ENCODE measurements around the gene JARID2.

The JARID2 gene

GRCh38 chr6:15245361-15246216 lies at the start of gene JARID2:
Gene JARID2 (plus strand): TSS chr6:15246069. CDS start chr6:15246540, 471 bp downstream.
- DNase-seq: peak; percentile 95

GRCh38 chr6:15200087-15200486 lies 45.8 kb upstream of the JARID2 start:
- DNase-seq: peak; percentile 10

GRCh38 chr6:15205321-15205720 lies 40.5 kb upstream of the JARID2 start:
- DNase-seq: no peak

GRCh38 chr6:15206887-15207286 lies 39.0 kb upstream of the JARID2 start:
- DNase-seq: no peak

- no peak for DNase-seq
Measured at GRCh38 chr6:15207923-15208322, 37.9 kb upstream of the JARID2 start.

- DNase-seq: no peak
Measured at GRCh38 chr6:15213838-15214400, 31.9 kb upstream of the JARID2 start.

- DNase-seq: no peak
Measured at GRCh38 chr6:15218401-15218800, 27.5 kb upstream of the JARID2 start.

- no peak for DNase-seq
Measured at GRCh38 chr6:15220062-15220461, 25.8 kb upstream of the JARID2 start.

GRCh38 chr6:15227827-15228318 lies 18.0 kb upstream of the JARID2 start:
- DNase-seq: no peak

- DNase-seq: no peak
Measured at GRCh38 chr6:15230827-15231226, 15.0 kb upstream of the JARID2 start.

GRCh38 chr6:15232836-15233510 lies 12.9 kb upstream of the JARID2 start:
- no peak for DNase-seq

GRCh38 chr6:15234068-15234758 lies 11.7 kb upstream of the JARID2 start:
- no peak for DNase-seq

- DNase-seq: no peak
Measured at GRCh38 chr6:15239616-15240364, 6.1 kb upstream of the JARID2 start.

GRCh38 chr6:15242503-15242902 lies 3.4 kb upstream of the JARID2 start:
- DNase-seq: no peak

- no peak for DNase-seq
Measured at GRCh38 chr6:15242937-15243614, 2.8 kb upstream of the JARID2 start.

- no peak for DNase-seq
Measured at GRCh38 chr6:15243910-15244619, 1.8 kb upstream of the JARID2 start.

GRCh38 chr6:15244620-15245360 lies 1.1 kb upstream of the JARID2 start:
- peak; percentile 41 for DNase-seq

GRCh38 chr6:15246217-15246665 lies 372 bp downstream of the JARID2 start:
- DNase-seq: no peak

- no peak for DNase-seq
Measured at GRCh38 chr6:15246666-15247499, 1.0 kb downstream of the JARID2 start.

Measured in NCI-H1436 (cell line).